Endothelial cell of umbilical vein (primary cell): Measurements from ENCODE around the gene ATAD3A.

Source experiments
- EZH2 ChIP-seq: IDR thresholded peaks from 2 replicates; pipeline ENCODE4 v1.6.1; 2012; ENCODE audit warnings: borderline replicate concordance, low read depth, mild to moderate bottlenecking, moderate library complexity, low read length, inconsistent platforms; ENCODE audit not compliant: severe bottlenecking
- JUN ChIP-seq: IDR thresholded peaks from 2 replicates; pipeline ENCODE4 v1.6.1; 2011; ENCODE audit warnings: borderline replicate concordance, low read depth; ENCODE audit not compliant: insufficient read length, insufficient read depth
- POLR2A ChIP-seq: IDR thresholded peaks from 2 replicates; pipeline ENCODE4 v1.6.1; 2012; ENCODE audit warnings: low read depth, mild to moderate bottlenecking, control low read depth, low read length
- POLR2AphosphoS5 ChIP-seq: IDR thresholded peaks from 2 replicates; pipeline ENCODE4 v1.6.1; 2012; ENCODE audit warnings: low read depth, mild to moderate bottlenecking, control low read depth, low read length, moderate library complexity; ENCODE audit not compliant: insufficient read depth
- TF ChIP-seq, protein P1 (sequence below), 2 donors: IDR thresholded peaks; 1 replicate in 1 of 2; 2 replicates in 1 of 2; pipeline ENCODE4 v1.5.1; 2011; ENCODE audit warnings: low read length in 2 of 2, mild to moderate bottlenecking in 2 of 2, moderate library complexity in 2 of 2, control low read depth in 1 of 2, inconsistent platforms in 1 of 2, low read depth in 1 of 2; ENCODE audit not compliant: insufficient read depth in 1 of 2; ENCODE audit errors: extremely low read depth in 1 of 2

DNA sequence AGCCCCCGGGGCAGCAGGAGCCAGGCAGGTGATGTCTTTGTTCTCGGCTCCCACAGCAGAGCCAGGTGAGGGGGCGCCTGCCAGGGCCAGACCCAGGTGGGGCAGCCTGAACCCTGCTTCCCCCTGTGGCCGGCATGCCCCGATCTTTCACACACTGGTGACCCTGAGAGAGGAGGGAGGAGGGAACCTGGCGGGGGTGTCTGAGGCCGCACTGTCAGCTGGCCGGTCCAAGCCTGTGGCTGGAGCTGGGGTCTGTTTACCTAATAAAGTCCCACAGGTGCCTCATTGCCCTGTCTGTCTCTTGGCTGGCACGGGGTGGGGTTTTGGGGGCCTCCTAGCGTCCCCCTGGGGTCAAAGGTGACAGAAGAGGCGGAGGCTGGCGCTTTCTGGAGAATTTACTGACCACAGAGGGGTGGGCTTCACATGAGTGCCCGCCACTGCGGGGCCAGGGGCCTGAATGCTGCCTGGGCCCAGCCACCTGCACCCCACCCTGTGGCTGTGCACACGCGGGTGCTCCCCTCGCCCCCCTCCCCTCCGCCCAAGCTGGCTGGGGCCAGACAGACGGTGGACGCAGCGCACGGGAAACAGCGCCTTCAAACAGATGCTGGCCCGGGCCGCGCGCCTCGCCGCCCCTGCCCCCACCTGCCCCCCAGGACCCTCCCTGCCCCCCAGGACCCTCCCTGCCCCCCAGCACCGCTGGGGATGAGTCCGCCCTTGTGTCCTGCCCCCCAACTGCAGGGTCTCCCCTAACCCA, 22.6 kb downstream of the ATAD3A start:
- TF ChIP-seq, protein P1, sequence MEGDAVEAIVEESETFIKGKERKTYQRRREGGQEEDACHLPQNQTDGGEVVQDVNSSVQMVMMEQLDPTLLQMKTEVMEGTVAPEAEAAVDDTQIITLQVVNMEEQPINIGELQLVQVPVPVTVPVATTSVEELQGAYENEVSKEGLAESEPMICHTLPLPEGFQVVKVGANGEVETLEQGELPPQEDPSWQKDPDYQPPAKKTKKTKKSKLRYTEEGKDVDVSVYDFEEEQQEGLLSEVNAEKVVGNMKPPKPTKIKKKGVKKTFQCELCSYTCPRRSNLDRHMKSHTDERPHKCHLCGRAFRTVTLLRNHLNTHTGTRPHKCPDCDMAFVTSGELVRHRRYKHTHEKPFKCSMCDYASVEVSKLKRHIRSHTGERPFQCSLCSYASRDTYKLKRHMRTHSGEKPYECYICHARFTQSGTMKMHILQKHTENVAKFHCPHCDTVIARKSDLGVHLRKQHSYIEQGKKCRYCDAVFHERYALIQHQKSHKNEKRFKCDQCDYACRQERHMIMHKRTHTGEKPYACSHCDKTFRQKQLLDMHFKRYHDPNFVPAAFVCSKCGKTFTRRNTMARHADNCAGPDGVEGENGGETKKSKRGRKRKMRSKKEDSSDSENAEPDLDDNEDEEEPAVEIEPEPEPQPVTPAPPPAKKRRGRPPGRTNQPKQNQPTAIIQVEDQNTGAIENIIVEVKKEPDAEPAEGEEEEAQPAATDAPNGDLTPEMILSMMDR (IDR thresholded peaks at IDR 0.05; ENCODE audit: extremely low read depth in 1 of 2, insufficient read depth in 1 of 2, low read depth in 1 of 2, low read length in 2 of 2) = no peak
- no peak for TF ChIP-seq POLR2AphosphoS5
- TF ChIP-seq EZH2 = no peak
- TF ChIP-seq POLR2A = no peak
- TF ChIP-seq JUN = no peak
